PC-9 (cell line): Measurements from ENCODE around the gene GGCX. TPM values are rescaled to one million over a fixed set of nuclear protein-coding genes. Genes with fewer than 3 reads are reported as not detected.
"Not testable (repeated sequence)": the region's sequence is repeated elsewhere in the genome, so short reads cannot be mapped to it uniquely, and the experiment has no call there.

Source experiments
- BruUV-seq: library from RNA; stranded (reverse); fragments of 400-500 nt; replicated peaks from 2 replicates; lab custom pipeline; 2021; lab: Mats Ljungman, UMichigan
- CTCF ChIA-PET: fragments of 300-600 bp; sonication (Branson Sonifier 250); formaldehyde crosslinking; loops from one replicate; lab custom pipeline; 2022; ENCODE audit warnings: antibody characterized with exemption; lab: Charles Lee
- POLR2A ChIA-PET: fragments of 300-600 bp; sonication (Branson Sonifier 250); formaldehyde crosslinking; loops from one replicate; lab custom pipeline; 2022; ENCODE audit warnings: antibody characterized with exemption; ENCODE audit not compliant: unreplicated experiment; lab: Charles Lee
- DNase-seq, 2 experiments: peaks; one replicate each; pipeline versions ENCODE4 v3.0.0 to v3.0.0-alpha.2; 2015 to 2022; ENCODE audit warnings: mixed read lengths in 1 of 2
- H2AFZ ChIP-seq: fragments of 200-600 bp; sonication (generic); 2 replicates; pipeline ENCODE4 v1.8.1; 2017; ENCODE audit warnings: antibody characterized with exemption
- H3F3A ChIP-seq: fragments of 200-600 bp; sonication (generic); 2 replicates; pipeline ENCODE4 v1.8.1; 2017; ENCODE audit warnings: antibody characterized with exemption, mild to moderate bottlenecking, low read depth; ENCODE audit not compliant: insufficient read depth
- H3K27ac ChIP-seq: fragments of 200-600 bp; sonication (generic); 2 replicates; pipeline ENCODE4 v1.6.1; 2016; ENCODE audit warnings: mixed run types
- H3K27me3 ChIP-seq: fragments of 200-600 bp; sonication (generic); 2 replicates; pipeline ENCODE4 v1.6.1; 2016; ENCODE audit warnings: low read depth, mixed run types; ENCODE audit not compliant: insufficient read depth
- H3K36me3 ChIP-seq: fragments of 200-600 bp; sonication (generic); 2 replicates; pipeline ENCODE4 v1.6.1; 2016; ENCODE audit warnings: low read depth, mixed run types
- H3K4me1 ChIP-seq: fragments of 200-600 bp; sonication (generic); replicated peaks from 2 replicates; pipeline ENCODE4 v1.6.1; 2016; ENCODE audit warnings: mixed run types; ENCODE audit not compliant: insufficient read depth
- H3K4me2 ChIP-seq: fragments of 200-600 bp; sonication (generic); 2 replicates; pipeline ENCODE4 v1.6.1; 2017; ENCODE audit warnings: mixed run types
- H3K4me3 ChIP-seq: fragments of 200-600 bp; sonication (generic); 2 replicates; pipeline ENCODE4 v1.6.1; 2016; ENCODE audit warnings: mixed run types
- H3K79me2 ChIP-seq: fragments of 200-600 bp; sonication (generic); 2 replicates; pipeline ENCODE4 v1.6.1; 2017; ENCODE audit warnings: low read depth, mixed run types
- H3K9me2 ChIP-seq: fragments of 200-600 bp; sonication (generic); 2 replicates; pipeline ENCODE4 v1.8.1; 2017; ENCODE audit warnings: mild to moderate bottlenecking; ENCODE audit not compliant: insufficient read depth
- H3K9me3 ChIP-seq: fragments of 200-600 bp; sonication (generic); 2 replicates; pipeline ENCODE4 v1.8.1; 2016; ENCODE audit warnings: low read depth; ENCODE audit not compliant: insufficient read depth
- H4K20me1 ChIP-seq: fragments of 200-600 bp; sonication (generic); 2 replicates; pipeline ENCODE4 v1.8.1; 2017; ENCODE audit not compliant: insufficient read depth
- EZH2 ChIP-seq: fragments of 200-600 bp; sonication (generic); IDR thresholded peaks from 2 replicates; pipeline ENCODE4 v1.8.0; 2017; ENCODE audit warnings: antibody characterized with exemption, low read depth
- intact Hi-C: fragments of 100-400 bp; cut with micrococcal nuclease; formaldehyde crosslinking; loops from one replicate; pipeline ENCODE4 v1.10.0; 2022; ENCODE audit not compliant: unreplicated experiment
- total RNA-seq: library from RNA; stranded (reverse); gene quantifications from 2 replicates; pipeline ENCODE4 v1.2.3, GENCODE V29; 2021
- TF ChIP-seq, protein P1 (sequence below): fragments of 200-600 bp; sonication (generic); conservative IDR thresholded peaks from 2 replicates; pipeline ENCODE4 v1.6.1; 2017; ENCODE audit warnings: mixed run types, antibody characterized with exemption, mild to moderate bottlenecking, moderate library complexity

Gene GGCX
- total RNA-seq, 1 experiment from 2014 or later = 30.2 TPM

DNA sequence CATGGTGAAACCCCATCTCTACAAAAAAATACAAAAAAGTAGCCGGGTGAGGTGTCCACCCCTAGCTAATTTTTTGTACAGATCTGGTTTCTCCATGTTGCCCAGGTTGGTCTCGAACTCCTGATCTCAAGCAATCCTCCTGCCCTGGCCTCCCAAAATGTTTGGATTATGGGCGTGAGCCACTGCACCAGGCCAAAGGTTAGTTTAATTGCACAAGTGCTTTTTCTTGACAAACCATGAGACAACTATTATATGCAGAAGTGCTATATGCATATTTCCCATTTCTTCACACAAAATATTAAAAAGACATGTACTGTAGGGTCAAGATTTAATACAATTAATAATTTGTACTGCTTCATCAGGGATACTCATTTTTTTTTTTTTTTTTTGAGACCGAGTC, 5.0 kb upstream of the GGCX start:
- H3K4me2 ChIP-seq = no peak overlapping the region
- TF ChIP-seq, protein P1, sequence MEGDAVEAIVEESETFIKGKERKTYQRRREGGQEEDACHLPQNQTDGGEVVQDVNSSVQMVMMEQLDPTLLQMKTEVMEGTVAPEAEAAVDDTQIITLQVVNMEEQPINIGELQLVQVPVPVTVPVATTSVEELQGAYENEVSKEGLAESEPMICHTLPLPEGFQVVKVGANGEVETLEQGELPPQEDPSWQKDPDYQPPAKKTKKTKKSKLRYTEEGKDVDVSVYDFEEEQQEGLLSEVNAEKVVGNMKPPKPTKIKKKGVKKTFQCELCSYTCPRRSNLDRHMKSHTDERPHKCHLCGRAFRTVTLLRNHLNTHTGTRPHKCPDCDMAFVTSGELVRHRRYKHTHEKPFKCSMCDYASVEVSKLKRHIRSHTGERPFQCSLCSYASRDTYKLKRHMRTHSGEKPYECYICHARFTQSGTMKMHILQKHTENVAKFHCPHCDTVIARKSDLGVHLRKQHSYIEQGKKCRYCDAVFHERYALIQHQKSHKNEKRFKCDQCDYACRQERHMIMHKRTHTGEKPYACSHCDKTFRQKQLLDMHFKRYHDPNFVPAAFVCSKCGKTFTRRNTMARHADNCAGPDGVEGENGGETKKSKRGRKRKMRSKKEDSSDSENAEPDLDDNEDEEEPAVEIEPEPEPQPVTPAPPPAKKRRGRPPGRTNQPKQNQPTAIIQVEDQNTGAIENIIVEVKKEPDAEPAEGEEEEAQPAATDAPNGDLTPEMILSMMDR = no peak
- no peak for TF ChIP-seq EZH2
- DNase-seq = no peak
- intact Hi-C loops = no loop called here
- no peaks in the 10 kb centered on the region for H3F3A ChIP-seq
- CTCF ChIA-PET = no interaction called here
- H3K27me3 ChIP-seq = no peaks in the 10 kb centered on the region
- peaks cover 6% of the 10 kb centered on the region; the same call in 1 of the 2 replicates for H3K4me1 ChIP-seq
- no peaks in the 10 kb centered on the region for H4K20me1 ChIP-seq
- H2AFZ ChIP-seq = no peak overlapping the region
- POLR2A ChIA-PET = interaction anchor here (0.6 kb wide), 1 partner anchor 33 kb away, joined by 3 read pairs; no protein-coding TSS in a partner anchor
- H3K27ac ChIP-seq = no peak overlapping the region
- no peaks in the 10 kb centered on the region for H3K9me3 ChIP-seq
- H3K36me3 ChIP-seq = no peaks in the 10 kb centered on the region
- no peak overlapping the region for H3K4me3 ChIP-seq
- no peaks in the 10 kb centered on the region for H3K79me2 ChIP-seq
- no TSS peak for BruUV-seq
- no peaks in the 10 kb centered on the region for H3K9me2 ChIP-seq

DNA sequence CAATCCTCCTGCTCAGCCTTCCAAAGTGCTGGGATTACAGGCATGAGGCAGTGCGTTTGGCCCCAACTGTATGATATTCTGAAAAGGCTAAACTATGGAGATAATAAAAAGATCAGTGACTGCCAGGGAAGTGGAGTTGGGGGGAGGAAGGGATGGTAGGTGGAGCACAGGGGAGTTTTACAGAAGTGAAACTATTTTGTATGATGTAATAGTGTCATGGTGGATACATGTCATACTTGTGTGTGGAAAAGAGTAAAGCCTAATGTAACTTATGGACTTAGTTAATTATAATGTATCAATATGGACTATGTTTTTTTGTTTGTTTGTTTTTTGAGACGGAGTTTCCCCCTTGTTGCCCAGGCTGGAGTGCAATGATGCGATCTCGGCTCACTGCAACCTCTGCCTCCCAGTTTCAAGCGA, 2.9 kb upstream of the GGCX start:
- TF ChIP-seq EZH2 = no peak
- TF ChIP-seq, protein P1 = no peak
- CTCF ChIA-PET = interaction anchor here (0.5 to 0.6 kb wide), 4 partner anchors 12 to 300 kb away, joined by 3 to 4 read pairs (median 4); no protein-coding TSS in a partner anchor

GRCh38 chr2:85560812-85561279, 447 bp downstream of the GGCX start:
- Histone ChIP-seq H3K4me1 (peaks cover 15% of the 10 kb centered on the region), H2AFZ (peak overlapping the region; percentile 93), H3K9me3 (no peaks in the 10 kb centered on the region), H4K20me1 (no peaks in the 10 kb centered on the region), H3F3A (no peaks in the 10 kb centered on the region), H3K4me2 (peak overlapping the region; percentile 85), H3K79me2 (peaks cover 33% of the 10 kb centered on the region), H3K27ac (no peak overlapping the region), H3K4me3 (peak overlapping the region; percentile 73), H3K9me2 (no peaks in the 10 kb centered on the region), H3K27me3 (no peaks in the 10 kb centered on the region), H3K36me3 (peaks cover 14% of the 10 kb centered on the region; the same call in 1 of the 2 replicates)
- TF ChIP-seq, protein P1 = no peak
- no peak for TF ChIP-seq EZH2
- BruUV-seq = no TSS peak
- no peak for DNase-seq
- POLR2A ChIA-PET = interaction anchor here (0.6 to 1.4 kb wide), 7 partner anchors 9 to 603 kb away, joined by 3 to 20 read pairs (median 4); partner anchors contain the start of gene RNF181
- CTCF ChIA-PET = no interaction called here
- intact Hi-C loops = loop anchor here (1.0 to 5.0 kb wide), 2 partner anchors 41 to 55 kb away; partner anchors contain the start of genes TMEM150A and USP39

More for the DNA sequence above, 2.9 kb upstream of the GGCX start:
- intact Hi-C loops = loop anchor here (5.0 kb wide), 1 partner anchor 38 kb away; the partner anchor contains the start of gene TMEM150A
- H3K27ac ChIP-seq = no peak overlapping the region
- H2AFZ ChIP-seq = no peak overlapping the region
- H3F3A ChIP-seq = no peaks in the 10 kb centered on the region
- H3K27me3 ChIP-seq = no peaks in the 10 kb centered on the region
- BruUV-seq = no TSS peak
- POLR2A ChIA-PET = interaction anchor here (0.5 to 0.9 kb wide), 2 partner anchors 14 to 194 kb away, joined by 4 read pairs; no protein-coding TSS in a partner anchor
- H4K20me1 ChIP-seq = no peaks in the 10 kb centered on the region
- peaks cover 15% of the 10 kb centered on the region for H3K4me1 ChIP-seq
- H3K9me2 ChIP-seq = no peaks in the 10 kb centered on the region
- no peaks in the 10 kb centered on the region for H3K9me3 ChIP-seq
- DNase-seq = no peak
- peaks cover 20% of the 10 kb centered on the region for H3K79me2 ChIP-seq
- H3K4me3 ChIP-seq = no peak overlapping the region
- H3K36me3 ChIP-seq = peaks cover 1% of the 10 kb centered on the region; the same call in 1 of the 2 replicates
- H3K4me2 ChIP-seq = no peak overlapping the region

GRCh38 chr2:85560403-85560726, 928 bp downstream of the GGCX start:
- CTCF ChIA-PET, H3K9me3 ChIP-seq, DNase-seq, BruUV-seq, H3F3A ChIP-seq, H3K9me2 ChIP-seq, H4K20me1 ChIP-seq, H3K27ac ChIP-seq, H3K27me3 ChIP-seq, H2AFZ ChIP-seq: not testable (repeated sequence)
- H3K4me1 ChIP-seq = peaks cover 15% of the 10 kb centered on the region
- peaks cover 33% of the 10 kb centered on the region for H3K79me2 ChIP-seq
- POLR2A ChIA-PET = interaction anchor here (0.6 to 0.7 kb wide), 4 partner anchors 10 to 602 kb away, joined by 3 to 5 read pairs (median 4); no protein-coding TSS in a partner anchor
- H3K4me3 ChIP-seq = peak overlapping the region; percentile 73
- peaks cover 14% of the 10 kb centered on the region; the same call in 1 of the 2 replicates for H3K36me3 ChIP-seq
- peak overlapping the region; percentile 85 for H3K4me2 ChIP-seq
- intact Hi-C loops = loop anchor here (1.0 to 5.0 kb wide), 2 partner anchors 42 to 56 kb away; partner anchors contain the start of genes TMEM150A and USP39
